Stimulated activated naive CD8-positive, alpha-beta T cell treated with anti-CD3 and anti-CD28 coated beads, Interleukin-15, Interleukin-2, amounts not matched to agents 100 U/mL and 50 U/mL, for 24 hours (primary cell): ENCODE measurements around the gene TMEM198.

Source experiments
- ATAC-seq: fragments of 150-1000 bp; cut with Tn5 transposase; one replicate; pipeline ENCODE4 v1.10.0; 2021
- DNase-seq: peaks from one replicate; pipeline ENCODE4 v3.0.0; 2021

TMEM198 gene

GRCh38 chr2:219526320-219527075, 17.3 kb upstream of the TMEM198 start:
- DNase-seq: no peak
- no peak for ATAC-seq

GRCh38 chr2:219527076-219527394, 16.8 kb upstream of the TMEM198 start:
- ATAC-seq (no peak), DNase-seq (no peak)

- ATAC-seq (no peak), DNase-seq (no peak)
These were observed 16.4 kb upstream of the TMEM198 start for GRCh38 chr2:219527472-219527871.

GRCh38 chr2:219530048-219530963, 13.5 kb upstream of the TMEM198 start:
- peak; percentile 87 for ATAC-seq
- peak; percentile 91 for DNase-seq

GRCh38 chr2:219531639-219532377, 12.0 kb upstream of the TMEM198 start:
- ATAC-seq (no peak), DNase-seq (no peak)

- ATAC-seq: no peak
- DNase-seq: no peak
These were observed 11.5 kb upstream of the TMEM198 start for GRCh38 chr2:219532378-219532649.

- DNase-seq: no peak
- no peak for ATAC-seq
These were observed 9.7 kb upstream of the TMEM198 start for GRCh38 chr2:219533930-219534661.

- DNase-seq (no peak), ATAC-seq (no peak)
These were observed 7.4 kb upstream of the TMEM198 start for GRCh38 chr2:219536425-219536824.

GRCh38 chr2:219536967-219537366, 6.9 kb upstream of the TMEM198 start:
- ATAC-seq (no peak), DNase-seq (no peak)

- DNase-seq: no peak
- no peak for ATAC-seq
These were observed 6.0 kb upstream of the TMEM198 start for GRCh38 chr2:219537657-219538488.

GRCh38 chr2:219538504-219538951, 5.3 kb upstream of the TMEM198 start:
- no peak for ATAC-seq
- DNase-seq: no peak

- DNase-seq (no peak), ATAC-seq (no peak)
These were observed 4.7 kb upstream of the TMEM198 start for GRCh38 chr2:219538956-219539788.

GRCh38 chr2:219539926-219540678, 3.7 kb upstream of the TMEM198 start:
- DNase-seq (no peak), ATAC-seq (no peak)

- DNase-seq: no peak
These were observed 2.9 kb upstream of the TMEM198 start for GRCh38 chr2:219540784-219541504.

GRCh38 chr2:219541611-219542180, 2.1 kb upstream of the TMEM198 start:
- peak; percentile 90 for DNase-seq
- ATAC-seq: peak; percentile 48

More at GRCh38 chr2:219540784-219541504, 2.9 kb upstream of the TMEM198 start:
- ATAC-seq: no peak

GRCh38 chr2:219542931-219543595, 765 bp upstream of the TMEM198 start:
- ATAC-seq: peak; percentile 37
- no peak for DNase-seq

- ATAC-seq (no peak), DNase-seq (no peak)
These were observed 739 bp downstream of the TMEM198 start for GRCh38 chr2:219544567-219544966.
